Effector CD8-positive, alpha-beta T cell (primary cell): ENCODE data around the gene COG1.

Experiments
- DNase-seq: peaks from one replicate; lab custom pipeline; 2025; lab: John Stamatoyannopoulos, UW

COG1 gene

DNA sequence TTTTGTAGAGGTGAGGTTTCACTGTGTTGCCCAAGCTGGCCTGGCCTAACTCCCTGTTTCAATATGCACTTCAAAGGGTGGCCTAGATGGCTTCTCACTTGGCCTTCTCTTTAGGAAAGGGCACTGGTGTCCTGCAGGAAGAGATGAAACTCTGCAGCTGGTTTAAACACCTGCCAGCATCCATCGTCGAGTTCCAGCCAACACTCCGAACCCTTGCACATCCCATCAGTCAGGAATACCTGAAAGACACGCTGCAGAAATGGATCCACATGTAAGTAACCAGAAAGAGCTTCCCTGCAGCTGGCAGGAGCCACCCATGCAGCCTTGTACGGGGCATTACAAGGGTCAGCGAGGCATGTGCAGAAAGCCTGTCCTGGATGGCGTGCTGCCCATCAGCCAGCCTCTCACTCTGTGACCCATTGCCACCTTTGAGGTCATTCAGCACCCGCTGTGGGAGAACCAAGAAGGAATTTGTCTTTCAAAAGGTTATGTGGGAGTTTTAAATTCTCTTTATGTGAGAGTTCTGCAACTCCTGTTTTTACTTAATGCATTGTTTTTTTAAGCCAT, 7.0 kb downstream of the COG1 start:
- DNase-seq: no peak

DNA sequence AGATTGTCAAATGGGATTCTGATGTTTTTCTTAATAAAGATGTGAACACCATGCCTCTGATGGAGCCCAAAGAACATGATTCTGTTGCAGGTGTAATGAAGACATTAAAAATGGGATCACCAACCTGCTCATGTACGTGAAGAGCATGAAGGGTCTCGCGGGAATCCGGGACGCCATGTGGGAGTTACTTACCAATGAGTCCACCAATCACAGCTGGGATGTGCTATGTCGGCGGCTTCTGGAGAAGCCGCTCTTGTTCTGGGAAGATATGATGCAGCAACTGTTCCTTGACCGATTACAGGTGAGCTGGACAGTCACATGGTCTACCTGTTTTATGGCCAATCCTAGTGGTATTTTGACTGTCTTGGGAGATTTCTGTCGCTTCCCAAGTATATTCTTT, 7.6 kb downstream of the COG1 start:
- DNase-seq: no peak

DNA sequence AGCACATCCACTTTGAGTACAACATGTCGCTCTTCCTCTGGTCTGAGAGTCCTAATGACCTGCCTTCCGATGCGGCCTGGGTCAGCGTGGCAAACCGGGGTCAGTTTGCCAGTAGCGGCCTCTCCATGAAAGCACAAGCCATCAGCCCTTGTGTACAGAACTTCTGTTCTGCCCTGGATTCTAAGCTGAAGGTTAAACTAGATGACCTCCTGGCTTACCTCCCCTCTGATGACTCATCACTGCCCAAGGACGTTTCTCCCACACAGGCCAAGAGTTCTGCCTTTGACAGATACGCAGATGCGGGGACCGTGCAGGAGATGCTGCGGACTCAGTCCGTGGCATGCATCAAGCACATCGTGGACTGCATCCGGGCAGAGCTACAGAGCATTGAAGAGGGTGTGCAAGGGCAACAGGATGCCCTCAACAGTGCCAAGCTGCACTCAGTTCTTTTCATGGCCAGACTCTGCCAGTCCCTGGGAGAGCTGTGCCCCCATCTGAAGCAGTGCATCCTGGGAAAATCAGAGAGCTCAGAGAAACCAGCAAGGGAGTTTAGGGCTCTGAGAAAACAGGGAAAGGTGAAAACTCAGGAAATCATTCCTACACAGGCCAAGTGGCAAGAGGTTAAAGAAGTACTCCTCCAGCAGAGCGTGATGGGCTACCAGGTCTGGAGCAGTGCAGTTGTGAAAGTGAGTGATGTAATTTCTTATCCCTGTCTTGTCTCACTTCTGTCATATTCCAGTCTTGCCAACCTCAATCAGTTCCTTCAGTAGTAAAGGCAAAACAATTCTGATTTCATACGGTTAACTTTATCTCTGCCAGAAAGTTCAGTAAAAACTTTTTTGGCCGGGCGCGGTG, 8.6 kb downstream of the COG1 start:
- no peak for DNase-seq

DNA sequence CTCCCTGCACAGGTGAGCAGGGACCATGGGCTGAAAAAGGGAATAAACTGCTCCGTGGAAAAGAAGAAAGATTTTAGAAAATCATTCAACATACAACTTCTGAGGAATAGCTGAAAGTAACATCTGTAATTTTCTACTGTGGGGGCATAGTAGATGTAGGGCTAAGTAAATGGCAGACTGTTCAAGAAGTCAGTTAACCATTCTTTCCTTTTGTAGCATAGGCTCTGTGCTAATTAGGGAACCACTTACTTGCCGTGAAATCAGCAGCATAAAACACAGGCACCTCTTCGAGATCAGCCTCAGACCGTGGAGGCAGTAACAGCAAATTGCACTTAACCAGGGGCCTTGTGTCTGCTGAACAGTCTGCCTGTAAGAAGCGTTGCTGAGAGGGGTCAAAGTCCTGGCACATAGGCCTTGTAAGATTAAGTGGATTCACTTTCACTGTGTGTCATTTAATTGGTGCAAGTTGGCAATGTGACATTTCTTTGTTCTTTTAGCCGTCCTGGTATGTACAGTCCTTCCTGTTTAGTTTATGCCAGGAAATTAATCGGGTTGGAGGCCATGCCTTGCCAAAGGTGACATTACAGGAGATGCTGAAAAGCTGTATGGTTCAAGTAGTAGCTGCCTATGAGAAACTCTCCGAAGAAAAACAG, 10.4 kb downstream of the COG1 start:
- DNase-seq: no peak

DNA sequence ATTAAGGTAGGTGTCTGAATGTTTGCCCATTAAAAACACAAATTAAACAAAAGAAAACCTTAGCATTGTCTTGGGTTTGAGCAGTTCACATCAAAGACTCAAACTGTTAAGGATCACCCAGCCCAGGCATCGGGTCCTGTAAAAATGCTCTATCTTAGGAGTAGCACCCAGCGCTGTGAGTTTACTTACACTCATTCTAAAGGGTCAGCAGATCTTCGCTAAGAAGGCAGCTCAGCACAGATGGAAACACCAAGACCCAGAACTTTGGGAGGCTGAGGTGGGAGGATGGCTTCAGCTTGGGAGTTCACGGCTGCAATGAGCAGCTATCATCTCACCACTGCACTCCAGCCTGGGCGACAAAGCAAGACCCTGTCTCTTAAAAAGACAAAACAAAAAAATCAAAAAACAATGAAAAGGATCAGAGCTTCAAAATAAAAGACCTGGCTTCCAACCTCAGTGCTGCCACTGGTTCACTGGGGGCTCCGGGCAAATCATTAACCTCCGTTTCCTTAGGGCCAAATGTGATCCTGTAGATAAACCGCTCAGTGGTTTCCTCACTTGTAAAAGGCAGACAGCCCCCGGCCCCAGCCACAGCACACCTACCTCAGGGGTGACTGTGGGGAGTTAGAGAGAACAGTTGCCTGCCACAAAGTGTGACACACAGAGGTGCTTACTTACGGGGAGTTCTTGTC, 11.1 kb downstream of the COG1 start:
- DNase-seq: no peak

DNA sequence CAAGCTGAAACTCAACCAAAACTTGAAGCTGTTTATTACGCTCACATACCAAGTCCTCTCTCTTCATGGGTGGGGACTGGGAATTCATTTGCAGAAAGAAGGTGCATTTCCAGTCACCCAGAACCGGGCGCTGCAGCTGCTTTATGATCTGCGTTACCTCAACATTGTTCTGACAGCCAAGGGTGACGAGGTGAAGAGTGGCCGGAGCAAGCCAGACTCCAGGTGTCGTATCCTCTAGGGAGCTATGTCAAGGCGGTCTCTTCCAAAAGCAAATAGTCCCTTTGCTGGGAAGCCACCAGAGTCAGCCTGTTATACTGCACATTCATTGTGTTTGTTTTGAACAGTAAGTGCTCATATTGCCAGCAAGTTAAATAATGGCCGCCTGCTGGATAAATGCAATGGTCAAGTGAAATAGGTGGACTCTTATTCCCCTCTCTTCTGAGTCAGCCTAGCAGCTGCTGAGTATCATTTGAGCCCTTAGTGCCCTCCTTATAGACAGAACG, 12.7 kb downstream of the COG1 start:
- no peak for DNase-seq

DNA sequence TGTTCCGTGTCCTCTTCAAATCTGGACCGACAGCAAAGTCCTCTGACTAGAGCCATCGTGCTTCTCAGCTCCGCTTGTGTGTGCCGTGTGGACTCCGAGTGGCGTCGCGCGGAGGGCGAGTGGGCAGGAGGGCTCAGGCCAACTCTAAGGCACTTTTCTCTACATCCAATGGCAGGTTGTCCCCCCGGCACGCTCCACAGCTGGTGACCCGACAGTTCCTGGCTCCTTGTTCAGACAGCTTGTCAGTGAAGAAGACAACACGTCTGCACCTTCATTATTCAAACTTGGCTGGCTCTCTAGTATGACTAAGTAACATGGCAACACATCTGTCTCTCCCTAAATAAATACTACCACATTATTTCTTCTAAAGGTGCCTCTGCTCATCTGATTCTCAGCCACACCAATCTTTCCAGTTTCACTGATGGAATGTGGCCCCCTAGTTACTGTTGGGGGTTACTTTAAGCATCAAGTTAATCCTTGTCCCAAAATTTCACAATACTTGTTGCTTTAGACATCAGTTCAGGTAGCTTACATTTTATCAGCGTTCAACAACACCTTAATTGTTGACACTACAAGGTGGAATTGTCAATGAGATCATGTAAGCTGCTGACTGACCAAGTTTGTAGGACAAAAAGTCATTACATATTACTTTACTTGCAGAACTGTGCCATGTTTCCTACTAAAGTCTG, 15.4 kb downstream of the COG1 start:
- no peak for DNase-seq

DNA sequence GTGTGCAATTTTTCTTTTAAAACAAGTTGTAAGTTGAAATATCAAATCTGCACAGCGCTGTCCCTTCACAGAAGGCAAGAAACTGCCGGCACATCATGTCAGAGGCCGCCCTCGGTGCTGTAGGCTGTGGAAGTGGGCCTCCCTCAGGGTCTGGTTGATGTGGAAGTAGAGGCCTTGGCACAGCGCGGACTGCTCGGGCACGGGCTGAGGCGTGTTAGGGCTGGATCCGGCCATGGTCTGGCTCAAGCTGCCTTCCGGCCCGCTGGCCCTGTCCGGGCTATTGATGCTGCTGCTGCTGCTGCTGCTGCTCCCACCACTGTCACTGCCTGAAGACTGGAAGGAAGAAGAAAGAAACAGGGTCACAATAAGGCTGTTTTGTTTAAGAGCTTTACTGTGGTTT, 16.6 kb downstream of the COG1 start:
- no peak for DNase-seq

DNA sequence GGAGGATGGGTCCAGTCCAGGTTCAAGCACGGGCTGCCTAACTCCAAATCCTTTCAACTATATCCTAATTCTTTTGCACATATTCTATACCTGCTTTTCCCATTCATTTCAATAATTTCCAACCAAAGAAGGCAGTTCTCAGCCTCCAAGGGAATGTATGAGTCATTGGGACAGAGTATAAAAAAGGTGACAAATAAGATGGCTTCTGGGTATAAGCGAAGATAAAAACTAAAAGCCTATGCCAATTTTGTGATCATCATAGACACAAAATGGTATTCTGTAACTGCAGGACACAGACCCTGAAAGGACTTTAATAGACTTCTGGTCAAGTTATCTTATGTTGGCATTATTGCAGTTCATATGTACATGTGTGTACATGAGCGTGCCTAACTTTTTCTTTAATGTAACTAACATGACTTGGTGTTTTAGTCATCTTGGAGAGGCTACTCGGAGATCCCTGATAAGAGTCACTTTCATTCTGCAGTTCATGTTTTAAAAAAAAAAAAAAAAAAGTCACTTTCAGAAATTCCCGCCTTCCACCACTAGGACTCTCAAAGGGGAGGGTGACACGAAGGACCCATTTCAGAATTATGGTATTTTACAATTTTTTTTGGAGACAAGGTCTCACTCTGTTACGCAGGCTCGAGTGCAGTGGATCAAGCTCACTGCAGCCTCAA, 17.3 kb downstream of the COG1 start:
- DNase-seq: no peak

DNA sequence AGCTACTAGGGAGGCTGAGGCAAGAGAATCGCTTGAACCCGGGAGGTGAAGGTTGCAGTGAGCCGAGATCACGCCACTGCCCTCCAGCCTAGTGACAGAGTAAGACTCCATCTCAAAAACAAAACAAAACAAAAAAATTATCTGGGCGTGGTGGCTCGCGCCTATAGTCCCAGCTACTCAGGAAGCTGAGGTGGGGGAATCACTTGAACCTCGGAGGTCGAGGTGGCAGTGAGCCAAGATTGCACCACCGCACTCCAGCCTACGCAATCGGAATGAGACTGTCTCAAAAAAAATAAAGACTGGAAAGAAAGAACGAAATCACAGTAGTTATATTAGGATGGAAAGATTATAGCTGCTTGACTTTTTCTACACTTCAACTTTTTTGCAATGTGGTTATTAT, 18.9 kb downstream of the COG1 start:
- DNase-seq: peak; percentile 58

DNA sequence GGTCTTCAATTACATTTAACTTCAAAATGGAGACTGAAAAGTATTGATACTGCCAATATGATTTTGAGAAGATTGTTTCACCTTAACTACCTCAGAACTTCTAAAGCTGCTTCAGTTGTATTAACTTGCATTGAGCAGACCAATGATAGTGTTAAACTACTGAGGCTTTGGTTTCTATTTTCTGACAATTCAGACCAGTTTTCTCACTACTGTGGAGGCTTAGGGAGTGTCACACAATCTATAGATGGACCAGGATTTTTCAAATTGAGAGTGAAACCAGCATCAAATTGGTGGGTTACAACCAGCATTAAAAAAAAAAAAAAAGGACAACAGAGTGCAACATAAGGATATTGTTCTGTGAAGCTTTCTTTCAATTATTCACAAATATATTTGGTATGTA, 21.2 kb downstream of the COG1 start:
- no peak for DNase-seq

DNA sequence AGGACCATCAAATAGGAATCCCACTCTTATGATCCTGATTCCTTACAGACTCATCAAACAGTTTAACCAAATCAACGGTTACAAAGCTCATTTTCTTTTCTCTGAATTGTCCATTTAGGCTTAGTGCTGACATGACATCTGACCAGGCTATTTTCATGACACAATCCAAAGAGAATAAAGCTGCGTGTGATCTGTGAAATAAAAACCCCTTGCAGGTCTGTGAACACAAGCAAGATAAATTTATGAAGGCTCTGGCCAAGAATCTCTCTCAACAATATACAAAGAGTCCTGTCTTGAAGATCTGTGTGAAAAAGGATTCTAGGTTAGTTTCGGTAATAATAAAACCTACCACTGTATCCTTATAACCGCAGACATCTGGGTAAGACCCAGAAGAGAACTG, 22.0 kb downstream of the COG1 start:
- DNase-seq: no peak

DNA sequence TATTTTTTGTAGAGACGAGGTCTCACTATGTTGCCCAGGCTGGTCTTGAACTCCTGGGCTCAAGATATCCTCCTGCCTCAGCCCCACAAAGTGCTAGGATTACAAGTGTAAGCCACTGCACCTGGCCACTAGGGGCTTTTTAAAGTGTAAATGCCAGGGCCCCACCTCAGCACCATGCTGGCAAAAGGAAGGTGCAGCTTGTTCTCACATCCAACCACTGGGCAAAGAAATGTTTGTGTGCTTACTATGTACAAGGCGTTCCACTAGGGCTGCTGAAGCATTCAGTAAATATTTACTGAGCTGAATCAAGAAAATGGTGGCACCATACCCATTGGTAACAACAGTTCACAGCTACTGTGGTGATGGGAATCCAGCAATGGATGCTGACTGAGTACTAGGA, 22.6 kb downstream of the COG1 start:
- no peak for DNase-seq

DNA sequence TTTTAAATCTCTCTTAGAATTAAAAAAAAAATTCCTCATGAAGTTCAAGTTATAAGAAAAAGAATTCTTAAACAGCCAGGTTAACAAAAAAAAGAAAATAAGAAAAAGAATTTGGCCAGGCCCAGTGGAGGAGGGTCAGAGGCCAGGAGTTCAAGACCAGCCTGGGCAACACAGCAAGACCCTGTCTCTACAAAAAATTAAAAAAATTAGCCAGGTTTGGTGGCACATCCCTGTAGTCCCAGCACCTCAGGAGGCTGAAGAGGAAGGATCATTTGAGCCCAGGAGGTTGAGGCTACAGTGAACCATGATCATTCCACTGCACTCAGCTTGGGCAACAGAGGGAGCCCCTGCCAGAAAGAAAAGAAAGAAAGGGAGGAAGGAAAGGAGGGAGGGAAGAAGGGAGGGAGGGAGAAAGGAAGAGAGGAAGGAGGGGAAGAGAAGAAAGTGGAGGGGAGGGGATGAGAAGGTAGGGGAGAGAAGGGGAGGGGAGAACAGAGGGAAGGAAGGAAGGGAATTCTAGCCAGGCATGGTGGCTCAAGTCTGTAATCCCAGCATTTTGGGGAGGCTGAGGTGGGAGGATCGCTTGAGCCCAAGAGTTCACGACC, 30.9 kb downstream of the COG1 start:
- DNase-seq: no peak

DNA sequence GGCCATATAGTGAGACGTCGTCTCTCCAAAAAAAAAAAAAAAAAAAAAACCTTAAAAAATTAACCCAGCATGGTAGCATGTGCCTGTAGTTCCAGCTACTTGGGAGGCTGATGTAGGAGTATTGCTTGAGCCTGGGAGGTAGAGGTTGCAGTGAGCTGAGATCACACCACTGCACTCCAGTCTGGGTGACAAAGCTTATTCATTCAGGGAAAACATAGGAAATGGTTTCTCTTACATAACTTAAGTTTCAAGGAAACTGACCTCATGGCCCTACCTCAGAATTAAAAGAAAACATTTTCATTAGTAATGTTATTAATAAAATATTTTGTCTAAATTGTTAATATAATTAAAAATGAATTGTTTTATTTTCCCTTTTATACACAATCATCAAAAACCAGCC, 31.4 kb downstream of the COG1 start:
- DNase-seq: no peak

DNA sequence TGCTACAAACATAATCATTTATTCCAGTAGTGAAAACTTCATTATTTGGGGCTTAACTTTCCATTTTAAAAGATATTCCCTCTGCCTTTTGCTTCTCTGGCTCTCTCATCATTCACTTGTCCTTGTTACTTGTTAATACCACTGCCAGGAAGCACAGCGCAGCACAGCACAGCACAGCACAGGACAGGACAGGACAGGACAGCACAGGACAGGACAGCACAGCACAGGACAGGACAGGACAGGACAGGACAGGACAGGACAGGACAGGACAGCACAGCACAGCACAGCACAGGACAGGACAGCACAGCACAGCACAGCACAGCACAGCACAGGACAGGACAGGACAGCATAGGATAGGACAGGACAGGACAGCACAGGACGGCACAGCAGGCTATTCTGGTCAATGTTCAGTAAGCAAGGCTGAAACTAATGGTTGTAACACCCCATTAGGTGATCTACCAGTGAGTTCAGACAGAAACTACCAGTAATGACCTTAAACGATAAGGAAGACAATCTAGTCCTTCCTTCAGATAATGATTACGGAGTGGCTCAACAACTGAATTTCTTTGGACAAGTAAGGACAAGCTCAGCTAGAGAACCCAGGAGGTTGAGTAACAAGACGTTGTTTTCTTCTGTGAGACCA, 31.9 kb downstream of the COG1 start:
- no peak for DNase-seq

DNA sequence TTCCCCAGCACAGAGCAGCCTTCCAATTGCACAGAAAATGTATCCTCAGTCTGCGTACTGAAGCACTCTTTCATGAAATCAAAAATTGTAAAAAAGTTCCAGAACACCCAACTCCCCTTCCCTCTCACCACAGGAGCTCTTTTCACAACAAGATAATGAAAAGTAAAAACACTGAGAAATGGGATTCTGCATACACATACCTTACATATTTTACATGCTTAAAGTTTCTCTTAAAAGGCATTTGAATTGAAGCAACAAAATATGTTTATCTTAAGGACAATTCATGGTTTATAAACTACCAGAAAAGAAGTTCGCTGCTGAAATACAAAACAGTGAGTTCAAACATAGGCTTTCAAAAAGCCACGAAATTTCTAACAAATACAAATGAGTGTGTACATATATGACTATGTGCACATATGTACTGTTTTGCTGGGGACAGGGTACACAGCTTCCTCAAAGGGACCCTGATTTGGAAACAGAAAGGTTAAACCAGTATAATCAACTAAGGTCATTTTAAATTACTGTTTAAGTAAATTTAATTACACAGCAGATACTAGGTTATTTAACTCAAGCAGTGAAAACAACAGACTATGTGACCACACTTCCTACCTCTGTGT, 33.8 kb downstream of the COG1 start:
- DNase-seq: no peak

DNA sequence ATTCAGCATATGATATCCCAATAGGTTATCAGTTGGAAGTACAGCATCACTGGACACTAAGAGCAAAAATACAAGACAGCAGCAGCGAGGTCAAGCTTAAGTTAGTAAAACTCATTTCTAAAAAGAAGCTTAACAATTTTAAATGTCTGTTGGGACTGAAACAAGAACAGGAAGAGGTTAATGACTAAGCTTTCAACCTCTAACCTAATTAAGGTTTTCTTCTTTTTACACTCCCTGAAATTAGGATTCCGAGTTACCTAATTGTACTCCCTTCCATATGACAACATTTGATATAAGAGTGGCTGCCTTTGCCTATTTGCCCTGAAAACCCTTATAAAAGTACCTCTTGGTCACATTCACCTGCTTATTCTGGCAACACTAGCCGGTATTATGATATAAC, 34.5 kb downstream of the COG1 start:
- DNase-seq: no peak

DNA sequence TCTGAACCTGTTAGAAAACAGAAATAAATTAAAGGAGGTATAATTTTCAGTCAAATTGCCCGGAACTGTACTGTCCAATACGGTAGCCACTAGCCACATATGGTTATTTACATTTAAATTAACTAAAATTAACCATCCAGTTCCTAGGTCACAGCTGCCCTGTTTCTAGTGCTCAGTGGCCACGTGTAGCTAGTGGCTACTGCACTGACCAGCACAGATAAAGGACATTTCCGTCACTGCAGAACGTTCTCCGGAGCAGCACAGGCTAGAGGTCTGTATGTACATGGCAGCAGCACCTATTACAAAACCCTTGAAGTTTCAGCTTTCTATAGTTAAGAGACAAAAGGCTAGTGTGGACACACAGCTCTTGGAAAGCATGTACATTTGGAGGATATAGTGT, 35.1 kb downstream of the COG1 start:
- DNase-seq: no peak

DNA sequence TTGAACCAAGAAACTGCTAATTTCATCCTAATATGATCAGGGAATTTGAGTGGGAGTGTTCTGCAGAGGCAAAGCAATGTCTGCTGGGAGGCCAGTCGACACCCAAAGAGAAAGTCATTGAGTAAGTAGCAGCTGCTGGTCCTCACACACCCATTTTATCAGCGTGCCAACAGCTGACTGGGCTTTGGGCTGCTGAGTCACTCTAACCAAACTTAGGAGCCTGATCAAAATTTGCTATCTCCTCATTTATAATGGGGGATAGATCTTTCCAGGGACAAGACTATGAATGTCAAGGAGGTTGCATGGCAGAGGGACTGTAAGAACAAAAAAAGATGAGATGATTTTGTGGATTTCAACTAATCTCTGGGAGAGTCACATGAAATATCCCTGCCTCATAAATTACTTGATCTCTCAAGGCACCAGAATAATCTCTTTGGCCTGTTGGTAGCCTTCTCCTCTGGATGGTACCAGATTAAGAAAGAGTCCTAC, 35.9 kb downstream of the COG1 start:
- no peak for DNase-seq
